Femur (tissue), 1 donor: Measurements from ENCODE around the gene TNPO1.
"Not testable (repeated sequence)": the region's sequence is repeated elsewhere in the genome, so short reads cannot be mapped to it uniquely, and the experiment has no call there.

ENCODE experiments used
- DNase-seq: peaks from one replicate; pipeline ENCODE4 v3.0.0-alpha.2; 2017

The TNPO1 gene

GRCh38 chr5:72816284-72817075, at the start of gene TNPO1:
TSS of gene TNPO1 (plus strand) at chr5:72816661. CDS start at chr5:72816738, 77 bp downstream.
- peak; percentile 97 for DNase-seq

- DNase-seq, result no peak
Measured at GRCh38 chr5:72767289-72768010, 49.0 kb upstream of the TNPO1 start.

GRCh38 chr5:72770266-72770665, 46.2 kb upstream of the TNPO1 start:
- no peak for DNase-seq

DNA sequence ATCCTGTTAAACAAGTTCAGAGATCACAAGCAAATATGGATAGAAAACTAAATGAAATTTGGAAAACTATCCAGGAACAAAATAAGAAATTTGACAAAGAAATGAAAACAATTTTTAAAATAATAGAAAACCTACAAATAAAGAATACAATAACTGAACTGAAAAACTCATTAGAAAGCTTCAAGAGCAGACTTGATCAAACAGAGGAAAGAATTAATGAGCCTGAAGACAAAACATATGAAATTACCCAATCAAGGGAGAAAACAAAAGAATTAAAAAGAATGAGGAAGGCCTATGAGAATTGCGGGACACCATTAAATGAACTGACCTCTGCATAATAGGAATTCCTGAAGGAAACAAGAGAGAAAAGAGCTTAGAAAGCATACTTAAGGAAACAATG, 39.8 kb upstream of the TNPO1 start:
- no peak for DNase-seq

- DNase-seq, result no peak
Measured at GRCh38 chr5:72779520-72779919, 36.9 kb upstream of the TNPO1 start.

- DNase-seq, result no peak
Measured at GRCh38 chr5:72783354-72783753, 33.1 kb upstream of the TNPO1 start.

- DNase-seq, result no peak
Measured at GRCh38 chr5:72784129-72784528, 32.3 kb upstream of the TNPO1 start.

- DNase-seq, result no peak
Measured at GRCh38 chr5:72785801-72786200, 30.7 kb upstream of the TNPO1 start.

- no peak for DNase-seq
Measured at GRCh38 chr5:72786676-72787075, 29.8 kb upstream of the TNPO1 start.

GRCh38 chr5:72788866-72789505, 27.5 kb upstream of the TNPO1 start:
- no peak for DNase-seq

GRCh38 chr5:72790186-72790585, 26.3 kb upstream of the TNPO1 start:
- DNase-seq, result no peak

- DNase-seq, result not testable (repeated sequence)
Measured at GRCh38 chr5:72792662-72793061, 23.8 kb upstream of the TNPO1 start.

GRCh38 chr5:72796001-72796400, 20.5 kb upstream of the TNPO1 start:
- no peak for DNase-seq

DNA sequence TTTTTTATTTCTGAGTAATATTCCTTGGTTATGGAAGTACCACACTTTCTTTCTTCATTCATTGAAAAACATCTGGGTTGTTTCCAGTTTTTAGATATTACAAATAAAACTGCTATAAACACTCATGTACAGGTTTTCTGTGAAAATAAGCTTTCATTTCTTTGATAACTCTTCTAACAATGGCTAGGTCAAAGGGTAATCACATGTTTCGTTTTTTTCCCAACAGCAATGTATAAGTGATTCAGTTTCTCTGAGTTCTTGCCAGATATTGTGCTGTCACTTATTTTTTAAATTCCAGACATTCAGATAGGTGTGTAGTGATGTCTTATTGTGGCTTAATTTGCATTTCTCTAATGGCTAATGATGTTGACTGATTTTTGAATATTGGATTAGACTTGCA, 16.7 kb upstream of the TNPO1 start:
- no peak for DNase-seq

DNA sequence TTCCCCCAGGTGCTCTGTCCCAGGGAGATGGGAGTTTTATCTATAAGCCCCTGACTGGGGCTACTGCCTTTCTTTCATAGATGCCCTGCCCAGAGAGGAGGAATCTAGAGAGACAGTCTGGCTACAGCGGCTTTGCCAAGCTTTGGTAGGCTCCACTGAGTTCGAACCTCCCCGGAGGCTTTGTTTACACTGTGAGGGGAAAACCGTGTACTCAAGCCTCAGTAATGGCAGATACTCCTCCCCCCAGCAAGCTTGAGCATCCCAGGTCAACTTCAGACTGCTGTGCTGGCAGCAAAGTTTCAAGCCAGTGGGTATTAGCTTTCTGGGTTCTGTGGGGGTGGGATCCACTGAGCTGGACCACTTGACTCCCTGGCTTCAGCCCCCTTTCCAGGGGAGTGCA, 7.8 kb upstream of the TNPO1 start:
- DNase-seq, result not testable (repeated sequence)

GRCh38 chr5:72811849-72812248, 4.6 kb upstream of the TNPO1 start:
- DNase-seq, result no peak

GRCh38 chr5:72812488-72812887, 4.0 kb upstream of the TNPO1 start:
- DNase-seq, result no peak

DNA sequence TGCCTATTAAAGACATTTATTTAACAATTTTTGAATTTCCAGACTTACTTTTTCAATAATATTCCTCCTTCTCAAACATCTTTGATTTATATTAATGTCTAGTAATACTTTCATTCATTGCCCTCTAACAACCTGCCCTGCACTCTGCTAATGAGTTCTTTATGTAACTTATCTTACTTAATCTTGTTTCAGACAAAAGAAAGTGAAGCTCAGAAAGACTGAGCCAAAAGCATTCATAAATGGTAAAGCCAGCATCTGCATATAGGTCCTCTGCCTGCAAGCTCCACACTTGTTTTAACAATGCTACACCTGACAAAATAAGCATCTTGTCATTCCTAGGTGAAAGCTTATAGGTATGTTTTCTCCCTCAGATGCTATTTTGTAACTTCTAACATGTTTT, 2.4 kb upstream of the TNPO1 start:
- no peak for DNase-seq

DNA sequence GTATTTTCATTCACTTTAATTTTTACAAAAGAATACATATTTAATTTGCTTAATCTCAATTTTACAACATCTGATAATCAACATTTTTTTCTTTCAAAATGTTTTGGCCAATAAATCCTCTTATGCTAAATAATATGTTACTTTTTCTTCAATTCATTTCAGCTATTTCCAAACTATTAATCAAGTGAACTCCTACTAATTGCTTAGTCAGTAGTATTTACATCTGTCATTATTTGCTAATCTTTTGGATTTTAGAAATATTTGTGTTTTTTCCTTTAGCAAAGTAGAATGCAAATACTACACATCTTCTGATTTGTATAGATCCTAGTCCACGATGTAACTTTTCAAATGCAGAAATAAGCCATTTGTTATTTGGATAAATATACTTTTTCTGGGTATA, 1.6 kb upstream of the TNPO1 start:
- no peak for DNase-seq

GRCh38 chr5:72815580-72816283, 729 bp upstream of the TNPO1 start:
- DNase-seq, result no peak

- DNase-seq, result peak; percentile 69
Measured at GRCh38 chr5:72817076-72817481, 618 bp downstream of the TNPO1 start.

DNA sequence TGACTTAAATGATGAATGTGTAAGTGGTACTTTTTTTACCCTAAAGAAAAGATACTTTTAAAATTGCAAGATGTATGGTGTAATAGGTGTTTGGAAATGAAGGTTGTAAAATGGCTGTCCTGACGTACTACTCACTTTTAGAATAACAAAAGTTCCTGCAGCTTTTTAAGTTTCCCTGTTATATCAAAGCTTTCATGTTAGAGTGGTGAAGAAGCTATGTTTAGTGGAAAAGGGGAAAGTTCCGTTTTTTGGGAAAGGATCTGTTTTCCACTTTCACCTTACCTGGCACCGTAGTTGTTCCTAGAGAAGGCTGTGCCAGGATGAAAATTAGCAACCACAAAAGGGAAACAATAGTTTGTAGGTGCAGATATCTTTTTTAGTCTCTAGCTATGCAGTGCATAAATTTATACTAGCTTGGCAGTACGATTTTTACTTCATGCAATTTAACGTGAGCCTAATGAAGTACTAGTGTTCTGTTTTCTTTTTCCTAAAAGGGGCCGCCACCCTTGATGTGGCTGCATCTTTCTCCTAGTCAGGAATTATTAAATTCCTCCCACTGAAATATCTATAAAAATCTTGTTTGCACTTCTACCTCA, 1.3 kb downstream of the TNPO1 start:
- no peak for DNase-seq
